ENCODE results near the gene CRYBG1.

DNA sequence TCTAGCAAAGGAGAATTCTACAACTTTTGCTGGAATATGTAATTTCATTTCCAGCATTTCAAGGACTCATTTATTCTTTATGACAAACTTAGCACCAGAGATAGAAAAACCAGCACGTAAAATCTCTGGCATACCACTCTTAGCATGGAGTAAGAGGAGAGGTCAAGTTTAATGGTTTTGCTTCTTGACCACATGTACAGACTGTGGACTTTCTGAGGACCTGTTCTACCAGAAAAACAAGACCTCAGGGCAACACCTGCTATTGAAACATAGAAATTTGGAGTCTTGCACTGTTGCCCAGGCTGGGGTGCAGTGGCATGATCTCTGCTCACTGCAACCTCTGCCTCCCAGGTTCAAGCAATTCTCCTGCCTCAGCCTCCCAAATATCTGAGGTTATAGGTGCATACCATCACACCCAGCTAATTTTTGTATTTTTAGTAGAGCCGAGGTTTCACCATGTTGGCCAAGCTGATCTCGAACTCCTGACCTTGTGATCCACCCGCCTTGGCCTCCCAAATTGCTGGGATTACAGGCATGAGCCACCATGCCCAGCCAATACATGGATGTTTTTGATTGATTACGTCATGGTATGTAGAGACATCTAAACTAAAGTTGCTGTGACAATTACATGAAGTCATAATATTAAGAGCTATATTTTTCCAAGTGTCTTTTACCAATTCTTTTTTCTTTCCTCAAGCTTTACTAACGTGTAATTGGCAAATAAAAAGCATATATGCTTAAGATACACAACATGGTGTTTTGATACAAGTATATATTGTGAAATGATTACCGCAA is 36.1 kb downstream of the CRYBG1 start:
- TF ChIP-seq, protein P1, sequence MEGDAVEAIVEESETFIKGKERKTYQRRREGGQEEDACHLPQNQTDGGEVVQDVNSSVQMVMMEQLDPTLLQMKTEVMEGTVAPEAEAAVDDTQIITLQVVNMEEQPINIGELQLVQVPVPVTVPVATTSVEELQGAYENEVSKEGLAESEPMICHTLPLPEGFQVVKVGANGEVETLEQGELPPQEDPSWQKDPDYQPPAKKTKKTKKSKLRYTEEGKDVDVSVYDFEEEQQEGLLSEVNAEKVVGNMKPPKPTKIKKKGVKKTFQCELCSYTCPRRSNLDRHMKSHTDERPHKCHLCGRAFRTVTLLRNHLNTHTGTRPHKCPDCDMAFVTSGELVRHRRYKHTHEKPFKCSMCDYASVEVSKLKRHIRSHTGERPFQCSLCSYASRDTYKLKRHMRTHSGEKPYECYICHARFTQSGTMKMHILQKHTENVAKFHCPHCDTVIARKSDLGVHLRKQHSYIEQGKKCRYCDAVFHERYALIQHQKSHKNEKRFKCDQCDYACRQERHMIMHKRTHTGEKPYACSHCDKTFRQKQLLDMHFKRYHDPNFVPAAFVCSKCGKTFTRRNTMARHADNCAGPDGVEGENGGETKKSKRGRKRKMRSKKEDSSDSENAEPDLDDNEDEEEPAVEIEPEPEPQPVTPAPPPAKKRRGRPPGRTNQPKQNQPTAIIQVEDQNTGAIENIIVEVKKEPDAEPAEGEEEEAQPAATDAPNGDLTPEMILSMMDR (IDR thresholded peaks at IDR 0.05; ENCODE audit: low read depth, low read length), result no peak
- no peak for TF ChIP-seq POLR2A (IDR thresholded peaks at IDR 0.05; ENCODE audit: extremely low read depth, insufficient read length)
- TF ChIP-seq, protein P2, sequence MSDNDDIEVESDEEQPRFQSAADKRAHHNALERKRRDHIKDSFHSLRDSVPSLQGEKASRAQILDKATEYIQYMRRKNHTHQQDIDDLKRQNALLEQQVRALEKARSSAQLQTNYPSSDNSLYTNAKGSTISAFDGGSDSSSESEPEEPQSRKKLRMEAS (IDR thresholded peaks at IDR 0.05; ENCODE audit: low read depth, low read length), result no peak
